Upper lobe of left lung (tissue), 4 donors: ENCODE measurements around the gene GPC1.

ENCODE experiments used
- CTCF ChIP-seq, 6 experiments: fragments of 450-650 bp in 4 of 6; fragments of 200-600 bp in 2 of 6; sonication (generic) in 2 of 6; IDR thresholded peaks; one replicate each; pipeline ENCODE4 v1.5.1; 2016 to 2019; ENCODE audit warnings: antibody characterized with exemption in 6 of 6
- EP300 ChIP-seq, 4 donors: sonication (generic); formaldehyde crosslinking; IDR thresholded peaks; one replicate each; pipeline ENCODE4 v1.5.1; 2017; ENCODE audit warnings: antibody characterized with exemption in 4 of 4, control low read depth in 2 of 4
- POLR2A ChIP-seq, 4 donors: fragments of 450-650 bp; IDR thresholded peaks; one replicate each; pipeline ENCODE4 v1.5.1; 2016 to 2017; ENCODE audit warnings: antibody characterized with exemption in 4 of 4, mild to moderate bottlenecking in 2 of 4

GRCh38 chr2:240449764-240450531, 14.5 kb downstream of the GPC1 start:
- no peak for TF ChIP-seq POLR2A (IDR thresholded peaks at IDR 0.05)
- no peak for TF ChIP-seq EP300 (IDR thresholded peaks at IDR 0.05)
- no peak for TF ChIP-seq CTCF (IDR thresholded peaks at IDR 0.05)
